Tibial nerve (tissue), 4 donors: ENCODE measurements around the gene KCNJ15. TPM values are rescaled to one million over a fixed set of nuclear protein-coding genes. Genes with fewer than 3 reads are reported as not detected.

Experiments
- DNase-seq, 2 donors: peaks; one replicate each; pipeline ENCODE4 v3.0.0-alpha.2; 2019; ENCODE audit warnings: low spot score in 2 of 2
- H3K27ac ChIP-seq, 4 donors: fragments of 200-600 bp; sonication (generic) in 3 of 4; one replicate each; pipeline ENCODE4 v1.5.1; 2017 to 2019; ENCODE audit warnings: mild to moderate bottlenecking in 1 of 4
- H3K27me3 ChIP-seq, 2 donors: fragments of 200-600 bp; sonication (generic) in 1 of 2; one replicate each; pipeline versions ENCODE4 v1.5.1 to v1.6.0; 2017 to 2019
- H3K36me3 ChIP-seq, 3 donors: fragments of 200-600 bp; sonication (generic); one replicate each; pipeline ENCODE4 v1.5.1; 2018 to 2019
- H3K4me1 ChIP-seq, 4 donors: fragments of 200-600 bp; sonication (generic) in 3 of 4; one replicate each; pipeline ENCODE4 v1.5.1; 2017 to 2019
- H3K4me3 ChIP-seq, 4 donors: fragments of 200-600 bp; sonication (generic) in 3 of 4; one replicate each; pipeline ENCODE4 v1.5.1; 2017 to 2019; ENCODE audit warnings: mild to moderate bottlenecking in 1 of 4, moderate library complexity in 1 of 4
- H3K9me3 ChIP-seq, 4 donors: fragments of 200-600 bp; sonication (generic) in 3 of 4; one replicate each; pipeline ENCODE4 v1.5.1; 2017 to 2019
- CTCF ChIP-seq, 5 experiments: fragments of 200-600 bp in 3 of 5; fragments of 450-650 bp in 2 of 5; sonication (generic) in 3 of 5; IDR thresholded peaks; one replicate each; pipeline ENCODE4 v1.5.1; 2016 to 2019; ENCODE audit warnings: antibody characterized with exemption in 5 of 5, mild to moderate bottlenecking in 3 of 5, moderate library complexity in 2 of 5
- EP300 ChIP-seq, 2 donors: sonication (generic); formaldehyde crosslinking; IDR thresholded peaks; one replicate each; pipeline ENCODE4 v1.6.1; 2017; ENCODE audit warnings: antibody characterized with exemption in 2 of 2, mild to moderate bottlenecking in 1 of 2
- POLR2A ChIP-seq, 2 donors: fragments of 450-650 bp; IDR thresholded peaks; one replicate each; pipeline ENCODE4 v1.6.1; 2017; ENCODE audit warnings: antibody characterized with exemption in 2 of 2, mild to moderate bottlenecking in 2 of 2, moderate library complexity in 2 of 2
- WGBS, 2 donors: methylation state at CpG; one replicate each; pipeline ENCODE4 v1.1.5; 2018; 5-methylcytosine and 5-hydroxymethylcytosine counted together
- total RNA-seq, 4 donors: library from RNA; depleted of rRNA; stranded (reverse); fragments of >200 nt; gene quantifications; one replicate each; pipeline ENCODE4 v1.1.0, GENCODE V29; 2016

KCNJ15 gene
- total RNA-seq, 4 donors from 2014 or later: 0.39 to 2.4 (median 0.43) TPM

- WGBS, 2 donors: 77 to 80% methylated on average over 8 of the region's 8 CpGs
- Histone ChIP-seq H3K27ac (no peak overlapping the region), H3K36me3 (no peaks in the 10 kb centered on the region), H3K4me1 (no peaks in the 10 kb centered on the region), H3K27me3 (no peaks in the 10 kb centered on the region), H3K9me3 (no peaks in the 10 kb centered on the region), H3K4me3 (no peak overlapping the region)
- TF ChIP-seq POLR2A (IDR thresholded peaks at IDR 0.05) (no peak), CTCF (IDR thresholded peaks at IDR 0.05) (no peak), EP300 (IDR thresholded peaks at IDR 0.05) (no peak)
- no peak for DNase-seq
Observed at GRCh38 chr21:38325731-38326420, 69.1 kb downstream of the KCNJ15 start.

GRCh38 chr21:38326429-38326828 is 69.6 kb downstream of the KCNJ15 start:
- no peak for DNase-seq
- Histone ChIP-seq H3K27me3 (no peaks in the 10 kb centered on the region), H3K36me3 (no peaks in the 10 kb centered on the region), H3K4me1 (no peaks in the 10 kb centered on the region), H3K4me3 (no peak overlapping the region), H3K27ac (no peak overlapping the region), H3K9me3 (no peaks in the 10 kb centered on the region)
- 84 to 89% methylated on average over 4 of the region's 4 CpGs for WGBS, 2 donors
- no peak for TF ChIP-seq POLR2A (IDR thresholded peaks at IDR 0.05)
- TF ChIP-seq CTCF (IDR thresholded peaks at IDR 0.05): no peak
- TF ChIP-seq EP300 (IDR thresholded peaks at IDR 0.05): no peak

DNA sequence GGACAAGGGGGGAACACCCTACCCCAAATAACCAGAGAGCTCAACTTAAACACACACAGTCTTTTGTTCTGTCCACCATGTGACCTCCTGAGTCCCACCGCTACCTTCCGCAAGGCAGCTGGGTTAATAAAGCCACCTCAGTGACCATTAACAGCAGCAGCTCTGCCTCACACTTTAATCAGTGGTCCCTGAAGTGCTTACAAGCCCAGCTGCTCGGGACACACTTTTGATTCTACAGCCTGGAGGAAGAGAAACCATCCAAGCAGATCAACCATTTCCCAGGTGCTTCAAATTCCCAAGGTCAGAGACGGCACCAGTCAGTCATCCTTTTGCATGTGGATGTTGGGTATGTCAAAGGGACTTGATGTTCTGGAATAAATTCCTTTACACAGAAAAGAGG is 70.1 kb downstream of the KCNJ15 start:
- H3K27ac ChIP-seq: no peak overlapping the region

DNA sequence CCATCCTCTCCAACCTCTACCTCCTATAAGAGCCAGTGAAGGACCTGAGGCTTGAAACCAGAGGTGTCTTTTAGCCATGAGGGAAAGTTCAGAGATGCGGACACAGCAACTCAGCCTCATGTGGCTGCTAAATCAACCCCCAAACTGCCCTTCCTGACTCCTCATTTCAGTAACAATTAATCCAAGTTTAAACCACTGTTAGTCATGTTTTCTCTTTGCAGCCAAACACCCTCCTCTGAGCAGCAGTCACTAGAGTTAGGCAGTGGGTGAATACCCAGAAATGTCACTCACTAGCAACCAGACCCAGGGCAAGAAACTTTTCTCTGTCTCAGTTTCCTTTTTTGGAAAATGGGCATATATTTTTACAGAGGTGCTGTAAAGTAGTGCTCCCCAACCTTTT is 71.2 kb downstream of the KCNJ15 start:
- 78 to 90% methylated on average over 1 of the region's 1 CpG for WGBS, 2 donors

More for the DNA sequence above, 70.1 kb downstream of the KCNJ15 start:
- no peak for DNase-seq
- H3K36me3 ChIP-seq: no peaks in the 10 kb centered on the region
- H3K9me3 ChIP-seq: no peaks in the 10 kb centered on the region
- 73% methylated on average over 4 of the region's 4 CpGs for WGBS, 2 donors
- H3K27me3 ChIP-seq: no peaks in the 10 kb centered on the region
- no peaks in the 10 kb centered on the region for H3K4me1 ChIP-seq
- H3K4me3 ChIP-seq: no peak overlapping the region
- no peak for TF ChIP-seq CTCF (IDR thresholded peaks at IDR 0.05)

More for the DNA sequence above, 71.2 kb downstream of the KCNJ15 start:
- Histone ChIP-seq H3K4me1 (no peaks in the 10 kb centered on the region), H3K36me3 (no peaks in the 10 kb centered on the region), H3K27me3 (no peaks in the 10 kb centered on the region), H3K4me3 (no peak overlapping the region), H3K27ac (no peak overlapping the region), H3K9me3 (no peaks in the 10 kb centered on the region)
- DNase-seq: no peak
- TF ChIP-seq CTCF (IDR thresholded peaks at IDR 0.05) (no peak), EP300 (IDR thresholded peaks at IDR 0.05) (no peak), POLR2A (IDR thresholded peaks at IDR 0.05) (no peak)
